Stimulated activated CD8-positive, alpha-beta memory T cell treated with anti-CD3 and anti-CD28 coated beads, Interleukin-4, amount 100 ng/mL, for 24 hours (primary cell): ENCODE data around the gene PHF21A.
A peak's percentile ranks its signal among the peaks of the same experiment; 100 is the strongest.
"Not testable (repeated sequence)": the region's sequence is repeated elsewhere in the genome, so short reads cannot be mapped to it uniquely, and the experiment has no call there.

Experiments used
- DNase-seq: peaks from one replicate; pipeline ENCODE4 v3.0.0-alpha.2; 2020; ENCODE audit warnings: low read depth

Gene PHF21A

GRCh38 chr11:45902452-45903380 lies 218.5 kb downstream of the PHF21A start:
- no peak for DNase-seq

DNA sequence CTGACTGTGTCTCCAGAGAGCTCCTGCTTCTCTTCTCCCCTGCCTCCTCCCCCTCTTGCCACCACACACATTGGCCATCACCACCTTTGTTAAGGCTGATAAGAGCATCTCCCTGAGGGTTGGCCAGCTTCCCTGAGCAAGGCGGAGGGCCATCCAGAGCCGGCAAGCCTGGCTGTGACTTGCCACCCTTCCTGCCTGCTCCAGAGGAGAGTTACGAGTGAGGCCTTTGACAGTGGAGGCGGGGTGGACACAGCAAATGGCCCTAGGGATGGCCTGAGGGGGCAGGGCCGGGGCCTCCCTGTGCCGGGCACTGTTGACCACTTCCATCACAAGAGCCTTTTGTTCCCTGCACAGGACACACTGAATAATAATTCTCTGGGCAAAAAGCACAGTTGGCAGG lies 219.6 kb downstream of the PHF21A start:
- DNase-seq = no peak

GRCh38 chr11:45900916-45901617 lies 220.2 kb downstream of the PHF21A start:
- no peak for DNase-seq

- DNase-seq = not testable (repeated sequence)
These were observed 221.0 kb downstream of the PHF21A start for GRCh38 chr11:45900175-45900800.

DNA sequence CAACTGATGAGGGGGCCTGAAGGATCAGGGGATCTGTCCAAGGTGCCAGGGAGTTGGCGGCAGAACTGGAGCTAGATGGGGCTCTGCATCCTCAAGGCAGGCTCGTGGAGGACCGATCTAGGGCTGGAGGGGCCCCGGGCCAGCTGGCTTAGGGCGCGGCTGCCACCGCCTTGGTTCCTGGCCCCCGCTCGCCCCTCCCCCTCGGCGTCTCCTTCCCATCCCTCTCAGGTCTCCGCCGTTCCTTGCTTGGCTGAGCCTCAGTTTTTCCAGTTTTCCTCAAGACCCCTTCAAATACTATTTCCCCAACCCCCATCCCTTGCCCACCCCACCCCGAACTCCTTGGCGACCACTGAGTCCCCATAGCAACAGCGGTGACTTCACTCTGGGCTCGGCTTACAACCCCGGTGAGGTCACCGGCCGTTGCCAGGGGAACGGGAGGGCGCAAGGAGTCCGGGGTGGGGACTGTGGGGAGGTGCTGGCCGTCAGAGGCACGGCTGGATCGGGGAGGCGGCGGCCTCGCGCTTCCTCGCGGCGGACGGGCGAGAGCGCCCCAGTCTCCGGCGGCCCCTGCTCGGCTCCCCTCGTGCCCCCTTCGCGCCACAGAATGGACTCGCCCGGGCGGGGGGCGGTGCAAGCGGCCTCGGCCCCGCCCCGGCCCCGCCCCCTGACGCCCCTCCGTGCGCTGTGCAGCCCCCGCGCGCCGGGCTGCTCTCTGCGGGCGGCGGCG lies 221.6 kb downstream of the PHF21A start:
- DNase-seq = peak; percentile 65

- DNase-seq = no peak
These were observed 222.2 kb downstream of the PHF21A start for GRCh38 chr11:45899086-45899447.

- DNase-seq = no peak
These were observed 223.7 kb downstream of the PHF21A start for GRCh38 chr11:45897556-45897955.

DNA sequence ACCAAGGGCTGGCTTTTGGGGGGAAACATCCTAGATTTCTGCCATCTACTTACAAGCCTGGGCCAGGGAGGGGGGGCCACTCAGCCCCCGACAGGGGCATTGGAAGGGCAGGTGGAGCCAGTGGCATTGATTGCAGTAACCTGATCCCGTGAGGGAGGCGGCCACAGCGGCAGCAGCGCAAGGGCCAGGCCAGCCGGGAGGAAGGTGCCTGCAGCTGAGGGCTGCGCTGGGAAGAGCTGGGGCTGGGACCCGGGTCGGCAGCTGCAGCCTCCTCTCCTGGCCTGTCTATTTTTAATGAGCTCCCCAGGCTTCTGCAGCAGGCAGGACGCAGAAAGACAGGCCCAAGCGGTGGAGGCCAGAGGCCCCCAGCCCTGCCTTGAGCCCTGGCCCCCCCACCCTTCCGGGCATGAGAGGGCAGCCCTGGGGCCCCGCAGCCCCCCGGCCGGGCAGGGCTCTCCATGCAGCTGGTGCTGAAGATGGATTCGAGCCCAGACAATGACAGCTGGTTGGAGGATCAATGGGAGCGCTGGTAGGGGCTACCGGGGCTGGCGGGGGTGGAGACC lies 224.8 kb downstream of the PHF21A start:
- DNase-seq = no peak

GRCh38 chr11:45895553-45896259 lies 225.5 kb downstream of the PHF21A start:
- no peak for DNase-seq

DNA sequence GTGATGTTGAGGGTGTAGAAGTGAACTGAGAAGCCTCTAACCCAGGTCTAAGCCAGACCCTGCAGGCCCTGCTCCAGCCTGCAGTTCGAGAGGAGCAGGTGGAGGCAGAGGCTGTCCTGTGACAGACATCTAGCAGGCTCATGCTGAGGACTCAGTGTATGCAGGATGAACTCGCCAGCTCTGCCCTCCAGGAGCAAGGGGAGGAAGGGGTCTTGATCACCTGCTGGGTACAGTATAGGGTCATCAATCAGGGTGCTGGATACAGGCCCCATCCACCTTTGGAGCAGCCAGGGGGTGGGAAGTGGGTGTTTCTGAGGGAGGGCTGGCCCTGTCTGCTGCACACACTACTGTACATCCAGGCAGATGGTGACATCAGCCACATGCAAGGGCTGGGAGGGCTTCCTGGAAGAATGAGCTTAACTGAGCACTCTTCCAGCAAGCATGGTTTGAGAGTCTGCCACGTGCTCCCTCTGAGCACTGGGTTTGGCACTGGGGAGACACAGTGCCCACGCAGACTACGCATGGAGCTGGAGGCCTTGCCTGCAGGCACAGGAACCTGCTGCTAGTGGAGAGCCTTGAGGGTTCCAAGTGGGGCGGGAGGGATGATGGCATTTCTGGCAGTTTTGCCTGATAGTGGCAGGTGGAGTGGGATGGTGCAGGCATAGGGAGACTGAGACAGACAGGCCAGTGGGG lies 226.6 kb downstream of the PHF21A start:
- DNase-seq = no peak

DNA sequence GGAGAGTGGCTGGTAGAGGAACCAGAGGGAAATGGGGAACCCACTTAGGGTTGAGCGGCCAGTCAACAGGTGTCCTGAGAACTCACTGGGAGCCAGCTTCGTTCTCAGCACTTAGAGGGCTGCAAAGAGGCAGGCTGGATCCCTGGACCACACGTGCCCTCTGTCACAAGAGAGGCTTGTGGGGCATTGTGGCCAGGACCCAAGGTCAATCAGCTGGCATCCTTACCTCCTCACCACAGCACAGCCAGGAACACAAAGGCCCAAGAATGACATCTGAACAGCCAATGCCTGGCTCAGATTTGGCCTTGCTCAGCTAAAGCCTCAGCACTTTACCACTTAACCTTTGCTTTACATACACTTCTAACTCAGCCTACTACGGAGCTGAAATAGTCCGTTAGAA lies 228.4 kb downstream of the PHF21A start:
- no peak for DNase-seq

- no peak for DNase-seq
These were observed 230.2 kb downstream of the PHF21A start for GRCh38 chr11:45890886-45891550.

GRCh38 chr11:45889966-45890365 lies 231.3 kb downstream of the PHF21A start:
- no peak for DNase-seq

DNA sequence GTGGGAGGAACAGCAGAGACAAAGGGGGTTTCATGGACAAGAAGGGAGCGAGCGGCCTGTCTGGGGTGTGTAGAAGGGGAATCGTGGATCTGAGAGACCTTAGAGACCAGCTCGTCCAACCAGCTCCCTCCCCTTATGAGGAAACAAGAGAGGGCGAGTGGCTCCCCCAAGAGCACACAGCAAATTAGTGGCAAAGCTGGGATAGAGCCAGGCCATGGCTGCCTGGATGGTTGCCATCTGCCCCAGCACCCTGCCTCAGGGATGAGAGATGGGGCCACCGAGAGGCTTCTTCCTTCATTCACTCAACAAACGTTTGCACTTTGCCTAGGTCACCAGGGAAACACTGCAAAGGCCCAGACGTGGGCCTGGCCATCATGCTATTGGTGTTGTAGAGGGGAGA lies 231.7 kb downstream of the PHF21A start:
- DNase-seq = no peak

GRCh38 chr11:45887587-45887986 lies 233.7 kb downstream of the PHF21A start:
- DNase-seq = no peak

GRCh38 chr11:45886816-45887520 lies 234.3 kb downstream of the PHF21A start:
- no peak for DNase-seq

DNA sequence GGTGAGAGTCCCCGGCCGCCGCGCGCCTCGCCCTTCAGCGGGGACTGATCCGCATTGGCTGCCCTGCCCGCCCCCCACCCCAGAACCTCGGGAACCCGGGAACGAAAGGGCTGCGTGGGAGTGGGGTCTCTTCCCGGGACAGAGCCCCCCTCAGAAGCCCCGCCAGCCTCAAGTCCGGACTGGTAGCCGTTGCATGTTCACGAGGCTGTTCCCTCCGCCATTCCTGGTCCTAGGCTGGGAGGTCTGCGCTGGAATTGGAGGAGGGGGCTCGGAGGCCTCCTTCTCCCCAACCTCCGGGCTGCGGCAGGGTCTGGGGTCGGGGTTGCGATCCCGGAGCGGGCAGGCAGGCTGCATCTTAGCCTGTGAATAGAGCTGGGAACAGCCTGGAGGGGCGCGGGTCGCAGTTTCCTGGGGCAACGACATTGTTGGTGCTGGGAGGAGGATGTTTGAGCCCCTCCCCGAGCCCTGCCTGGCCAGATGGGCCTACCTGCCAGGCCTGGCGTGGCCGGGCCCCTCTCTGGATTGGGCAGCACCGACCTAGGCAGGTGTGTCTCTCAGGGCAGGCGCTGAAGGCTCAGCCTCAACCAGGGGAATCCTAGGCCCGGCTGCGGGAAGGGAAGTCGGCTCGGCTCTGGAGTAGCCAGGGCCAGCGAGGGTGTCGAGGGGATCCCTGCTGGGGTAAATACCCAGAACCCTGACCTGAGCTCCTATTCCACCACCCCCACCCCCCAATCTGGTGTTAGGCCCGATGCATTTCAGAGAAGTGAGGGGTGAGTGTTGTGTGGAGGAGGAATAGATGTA lies 235.1 kb downstream of the PHF21A start:
- DNase-seq = no peak

- DNase-seq = peak; percentile 32
These were observed 235.9 kb downstream of the PHF21A start, which contains the start of gene MAPK8IP1 for GRCh38 chr11:45885274-45885920. TSS of gene MAPK8IP1 (plus strand) at chr11:45885651. CDS start at chr11:45885821, 170 bp downstream.
